ENCODE measurements around the gene SUN3.
A peak's percentile ranks its signal among the peaks of the same experiment; 100 is the strongest.
"Not testable (repeated sequence)": the region's sequence is repeated elsewhere in the genome, so short reads cannot be mapped to it uniquely, and the experiment has no call there.

SUN3 gene

GRCh38 chr7:47990592-47990991 lies 38.3 kb downstream of the SUN3 start:
- TF ChIP-seq POLR2A (IDR thresholded peaks at IDR 0.05; ENCODE audit: low read depth, low read length): no peak
- no peak for TF ChIP-seq PAX5 (IDR thresholded peaks at IDR 0.05; ENCODE audit: insufficient read depth, low read length, severe bottlenecking)
- no peak for TF ChIP-seq POLR2AphosphoS5 (IDR thresholded peaks at IDR 0.05; ENCODE audit: low read depth, low read length)
- DNase-seq (ENCODE audit: insufficient read length, low spot score) (no peak), FAIRE-seq (no peak)

GRCh38 chr7:47989607-47990400 lies 39.1 kb downstream of the SUN3 start:
- not testable (repeated sequence) for DNase-seq (ENCODE audit: insufficient read length, low spot score); FAIRE-seq

GRCh38 chr7:47988496-47989386 lies 40.2 kb downstream of the SUN3 start:
- DNase-seq (ENCODE audit: insufficient read length, low spot score): no peak
- TF ChIP-seq POLR2A (IDR thresholded peaks at IDR 0.05; ENCODE audit: low read depth, low read length) (no peak), POLR2AphosphoS5 (IDR thresholded peaks at IDR 0.05; ENCODE audit: low read depth, low read length) (no peak), POU2F2 (IDR thresholded peaks at IDR 0.05; ENCODE audit: low read depth, low read length) (no peak), SPI1 (IDR thresholded peaks at IDR 0.05; ENCODE audit: low read depth, low read length) (no peak), TAF1 (IDR thresholded peaks at IDR 0.05; ENCODE audit: low read depth, low read length) (no peak), PAX5 (IDR thresholded peaks at IDR 0.05; ENCODE audit: insufficient read depth, low read length, severe bottlenecking) (no peak)
- FAIRE-seq: no peak

DNA sequence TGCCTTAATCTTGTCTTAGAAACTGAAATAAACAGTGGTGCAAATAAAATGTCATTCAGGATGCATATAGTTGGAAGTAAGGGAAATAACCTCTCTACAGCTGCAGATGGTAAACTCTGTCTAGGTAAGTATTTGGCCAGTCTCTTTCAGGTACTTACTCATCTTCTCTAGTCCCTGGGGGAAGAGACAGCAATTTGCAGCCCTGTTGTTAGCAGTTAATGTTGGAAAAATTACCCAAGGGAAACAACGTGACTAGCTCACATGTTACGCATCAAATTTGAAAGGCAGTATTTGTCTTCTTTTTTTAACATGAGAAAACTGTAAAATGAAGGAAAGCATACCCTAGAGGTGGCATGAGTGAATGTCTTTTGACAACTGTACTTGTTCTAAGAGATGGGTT lies 46.3 kb downstream of the SUN3 start:
- no peak for FAIRE-seq
- TF ChIP-seq POU2F2 (IDR thresholded peaks at IDR 0.05; ENCODE audit: low read depth, low read length) (no peak), PAX5 (IDR thresholded peaks at IDR 0.05; ENCODE audit: insufficient read depth, low read length, severe bottlenecking) (no peak), SPI1 (IDR thresholded peaks at IDR 0.05; ENCODE audit: low read depth, low read length) (no peak), TAF1 (IDR thresholded peaks at IDR 0.05; ENCODE audit: low read depth, low read length) (no peak), POLR2AphosphoS5 (IDR thresholded peaks at IDR 0.05; ENCODE audit: low read depth, low read length) (no peak), POLR2A (IDR thresholded peaks at IDR 0.05; ENCODE audit: low read depth, low read length) (no peak)
- DNase-seq (ENCODE audit: insufficient read length, low spot score): no peak

DNA sequence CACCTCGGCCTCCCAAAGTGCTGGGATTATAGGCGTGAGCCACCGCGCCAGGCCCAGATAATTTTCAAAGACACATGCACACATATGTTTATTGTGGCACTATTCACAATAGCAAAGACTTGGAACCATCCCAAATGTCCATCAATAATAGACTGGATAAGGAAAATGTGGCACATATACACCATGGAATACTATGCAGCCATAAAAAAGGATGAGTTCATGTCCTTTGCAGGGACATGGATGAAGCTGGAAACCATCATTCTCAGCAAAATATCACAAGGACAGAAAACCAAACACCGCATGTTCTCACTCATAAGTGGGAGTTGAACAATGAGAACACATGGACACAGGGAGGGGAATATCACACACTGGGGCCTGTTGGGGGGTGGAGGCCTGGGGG lies 48.3 kb downstream of the SUN3 start:
- FAIRE-seq; DNase-seq (ENCODE audit: insufficient read length, low spot score): not testable (repeated sequence)

DNA sequence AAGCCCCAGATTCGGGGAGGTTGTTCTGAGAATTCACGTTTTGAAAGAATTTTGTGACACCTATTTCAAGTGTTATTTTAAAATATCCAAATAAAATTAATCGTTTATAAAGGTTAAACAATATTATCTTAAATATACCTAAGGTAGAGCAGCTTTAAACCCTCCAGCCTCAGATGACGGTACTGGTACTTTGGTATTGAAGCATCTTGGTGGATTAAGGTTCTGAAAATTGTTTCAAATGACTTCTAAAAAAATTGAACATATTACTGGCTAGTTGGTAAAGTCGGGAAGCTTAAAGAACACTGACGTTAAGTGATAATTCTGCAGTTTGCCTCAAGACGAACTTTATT lies 49.1 kb downstream of the SUN3 start:
- TF ChIP-seq POU2F2 (IDR thresholded peaks at IDR 0.05; ENCODE audit: low read depth, low read length): no peak
- TF ChIP-seq POLR2AphosphoS5 (IDR thresholded peaks at IDR 0.05; ENCODE audit: low read depth, low read length): no peak
- TF ChIP-seq POLR2A (IDR thresholded peaks at IDR 0.05; ENCODE audit: low read depth, low read length): no peak
- no peak for TF ChIP-seq PAX5 (IDR thresholded peaks at IDR 0.05; ENCODE audit: insufficient read depth, low read length, severe bottlenecking)
- TF ChIP-seq TAF1 (IDR thresholded peaks at IDR 0.05; ENCODE audit: low read depth, low read length): no peak
- TF ChIP-seq SPI1 (IDR thresholded peaks at IDR 0.05; ENCODE audit: low read depth, low read length): no peak
- no peak for FAIRE-seq

DNA sequence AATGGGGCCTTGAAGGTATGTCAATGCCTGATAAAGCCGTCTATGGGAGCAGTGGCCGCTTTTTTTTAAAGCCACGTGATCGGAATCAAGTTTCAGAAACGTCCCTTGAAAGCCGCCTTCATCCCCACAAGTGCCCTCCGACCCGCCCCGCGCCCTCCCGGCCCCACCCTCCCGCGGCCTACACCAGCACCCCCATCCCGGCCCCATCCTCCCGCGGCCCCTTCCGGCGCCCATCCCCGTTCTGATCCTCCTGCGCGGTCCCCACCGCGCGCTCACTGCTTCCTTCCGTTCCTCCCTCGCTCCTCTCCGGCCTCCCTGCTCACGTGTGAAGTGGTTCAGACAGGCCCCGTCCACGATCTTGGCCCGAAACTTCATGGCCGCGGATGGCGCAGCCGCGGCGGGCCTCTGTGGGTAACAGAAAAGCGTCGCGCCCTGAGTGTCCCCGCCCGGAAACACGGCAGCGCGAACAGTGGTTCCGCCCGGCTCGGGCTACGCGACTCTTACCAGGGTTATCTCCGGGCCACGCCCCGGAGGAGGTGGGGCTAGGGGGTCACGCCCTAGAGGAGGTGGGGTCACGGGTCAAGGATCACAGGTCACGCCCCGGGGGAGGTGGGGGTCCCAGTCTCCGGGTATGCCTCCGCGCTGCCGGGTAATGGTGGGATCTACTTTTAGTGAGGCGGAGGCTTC lies 49.6 kb downstream of the SUN3 start, which contains the start of gene HUS1:
Gene HUS1 (minus strand): TSS at position 471 of the 687 bp plus-strand sequence. CDS start 96 bp downstream, at position 375.
- peak; percentile 98 for FAIRE-seq

More for the DNA sequence above, 49.1 kb downstream of the SUN3 start:
- DNase-seq (ENCODE audit: insufficient read length, low spot score): no peak

DNA sequence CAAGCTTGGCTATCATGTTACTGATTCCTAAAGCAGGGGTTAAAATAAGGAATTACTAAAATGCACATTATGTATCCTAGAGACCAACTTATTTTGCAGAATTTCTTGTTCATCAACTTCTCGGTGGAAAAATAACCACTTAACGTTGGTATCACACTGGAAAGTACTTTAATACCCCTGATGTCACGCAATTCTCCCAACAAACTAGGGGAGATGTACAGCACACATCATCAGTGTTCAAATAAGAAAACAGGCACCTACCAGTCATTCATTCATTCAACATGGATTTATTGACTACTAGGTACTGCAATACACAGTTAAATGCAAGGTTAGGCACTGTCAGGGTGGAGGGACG lies 50.1 kb downstream of the SUN3 start:
- DNase-seq (ENCODE audit: insufficient read length, low spot score) (no peak), FAIRE-seq (peak; percentile 77)
- TF ChIP-seq POU2F2 (IDR thresholded peaks at IDR 0.05; ENCODE audit: low read depth, low read length) (no peak), POLR2AphosphoS5 (IDR thresholded peaks at IDR 0.05; ENCODE audit: low read depth, low read length) (no peak), POLR2A (IDR thresholded peaks at IDR 0.05; ENCODE audit: low read depth, low read length) (no peak), PAX5 (IDR thresholded peaks at IDR 0.05; ENCODE audit: insufficient read depth, low read length, severe bottlenecking) (no peak), TAF1 (IDR thresholded peaks at IDR 0.05; ENCODE audit: low read depth, low read length) (no peak), SPI1 (IDR thresholded peaks at IDR 0.05; ENCODE audit: low read depth, low read length) (no peak)

More for the DNA sequence above, 49.6 kb downstream of the SUN3 start, which contains the start of gene HUS1:
- TF ChIP-seq POLR2A (IDR thresholded peaks at IDR 0.05; ENCODE audit: low read depth, low read length) (peak; percentile 85), PAX5 (IDR thresholded peaks at IDR 0.05; ENCODE audit: insufficient read depth, low read length, severe bottlenecking) (peak; percentile 84), POLR2AphosphoS5 (IDR thresholded peaks at IDR 0.05; ENCODE audit: low read depth, low read length) (peak; percentile 86), TAF1 (IDR thresholded peaks at IDR 0.05; ENCODE audit: low read depth, low read length) (peak; percentile 66), POU2F2 (IDR thresholded peaks at IDR 0.05; ENCODE audit: low read depth, low read length) (peak; percentile 79), SPI1 (IDR thresholded peaks at IDR 0.05; ENCODE audit: low read depth, low read length) (no peak)
- DNase-seq (ENCODE audit: insufficient read length, low spot score): peak; percentile 84

DNA sequence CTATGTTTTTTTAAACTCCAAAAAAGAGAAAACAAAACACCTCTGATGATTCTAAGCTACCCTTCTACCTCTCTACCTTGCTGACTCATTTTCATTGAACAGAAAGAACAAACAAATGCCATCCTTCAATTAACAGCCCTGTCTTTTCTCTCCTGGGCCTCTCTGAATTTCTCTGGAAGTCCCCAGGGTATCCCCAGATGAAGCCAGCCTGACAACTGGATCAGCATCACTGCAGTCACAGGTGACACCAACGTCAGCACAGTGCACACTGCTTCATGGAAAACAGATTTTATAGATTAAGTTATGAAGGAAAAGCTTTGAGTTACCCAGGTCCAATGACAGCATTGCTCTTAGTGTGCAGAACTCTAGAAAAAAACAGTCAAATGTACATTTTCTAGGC lies 55.2 kb downstream of the SUN3 start:
- TF ChIP-seq TAF1 (IDR thresholded peaks at IDR 0.05; ENCODE audit: low read depth, low read length) (no peak), POU2F2 (IDR thresholded peaks at IDR 0.05; ENCODE audit: low read depth, low read length) (no peak)
- DNase-seq (ENCODE audit: insufficient read length, low spot score): no peak
- no peak for FAIRE-seq

DNA sequence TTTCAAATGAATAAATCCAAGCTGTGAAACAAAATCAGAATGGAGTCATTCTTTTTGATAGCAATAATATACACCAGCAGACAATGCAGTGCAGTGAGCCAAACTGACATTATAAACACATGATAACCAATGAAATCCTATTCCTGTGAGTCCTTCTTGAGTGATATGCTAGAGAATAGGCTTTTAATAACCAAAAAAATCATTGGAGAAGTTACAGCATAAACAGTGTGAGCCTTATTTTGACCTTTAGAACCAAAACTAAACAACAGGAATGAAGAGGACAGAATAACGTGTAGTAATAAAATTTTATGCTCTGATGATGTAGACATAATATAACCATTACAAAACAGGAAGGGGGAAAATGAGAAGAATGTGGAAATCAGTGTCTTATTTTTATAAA lies 58.1 kb downstream of the SUN3 start:
- TF ChIP-seq POU2F2 (IDR thresholded peaks at IDR 0.05; ENCODE audit: low read depth, low read length): no peak
- no peak for TF ChIP-seq POLR2A (IDR thresholded peaks at IDR 0.05; ENCODE audit: low read depth, low read length)
- TF ChIP-seq POLR2AphosphoS5 (IDR thresholded peaks at IDR 0.05; ENCODE audit: low read depth, low read length): no peak
- no peak for TF ChIP-seq SPI1 (IDR thresholded peaks at IDR 0.05; ENCODE audit: low read depth, low read length)
- no peak for TF ChIP-seq PAX5 (IDR thresholded peaks at IDR 0.05; ENCODE audit: insufficient read depth, low read length, severe bottlenecking)
- TF ChIP-seq TAF1 (IDR thresholded peaks at IDR 0.05; ENCODE audit: low read depth, low read length): no peak

More for the DNA sequence above, 58.1 kb downstream of the SUN3 start:
- DNase-seq (ENCODE audit: insufficient read length, low spot score) (no peak), FAIRE-seq (no peak)

Data from GM12891 (cell line).